GM12878 (cell line): Measurements from ENCODE around the gene ITPKA. TPM values are rescaled to one million over a fixed set of nuclear protein-coding genes. Genes with fewer than 3 reads are reported as not detected.

Experiments used
- ATAC-seq: fragments of 200-7000 bp; cut with Tn5 transposase; 3 replicates; pipeline ENCODE4 v1.9.1; 2020; ENCODE audit warnings: mild to moderate bottlenecking, moderate library complexity
- BruUV-seq: library from RNA; stranded (reverse); fragments of 400-500 nt; replicated peaks from 2 replicates; lab custom pipeline; 2021; lab: Mats Ljungman, UMichigan
- CTCF ChIA-PET: fragments of 300-600 bp; sonication (Branson Sonifier 250); formaldehyde crosslinking; extraction: SDS; loops from one replicate; lab custom pipeline; 2021; ENCODE audit warnings: inconsistent platforms; lab: Yijun Ruan, JAX
- POLR2A ChIA-PET: fragments of 350-600 bp; formaldehyde crosslinking; extraction: SDS; loops from one replicate; lab custom pipeline; 2021; ENCODE audit warnings: inconsistent platforms; lab: Charles Lee
- RAD21 ChIA-PET: fragments of 300-600 bp; sonication (Branson Sonifier 250); formaldehyde crosslinking; loops from one replicate; lab custom pipeline; 2023; ENCODE audit warnings: antibody characterized with exemption; ENCODE audit not compliant: unreplicated experiment; lab: Charles Lee
- SMC1A ChIA-PET: fragments of 300-600 bp; sonication (Branson Sonifier 250); formaldehyde crosslinking; loops from one replicate; lab custom pipeline; 2023; ENCODE audit not compliant: unreplicated experiment, uncharacterized antibody; lab: Charles Lee
- DNase-seq: peaks from one replicate; pipeline ENCODE4 v3.0.0-alpha.2; 2011; ENCODE audit warnings: low read depth, low spot score
- FAIRE-seq: peaks from 3 replicates; lab custom pipeline; 2011; peaks lifted over from hg19 to GRCh38; lab: Jason Lieb, UNC
- H2AFZ ChIP-seq: 2 replicates; pipeline ENCODE4 v1.6.0; 2011; ENCODE audit warnings: low read depth, low read length, control low read depth; ENCODE audit not compliant: control insufficient read depth
- H3K27ac ChIP-seq: 2 replicates; pipeline ENCODE4 v1.5.1; 2011; ENCODE audit warnings: control low read depth; ENCODE audit not compliant: control insufficient read depth, insufficient read depth
- H3K27me3 ChIP-seq, 2 experiments: replicated peaks in 1 of 2; 2 replicates each; pipeline versions ENCODE4 v1.6.0 to v1.6.1; 2011; ENCODE audit warnings: low read length in 1 of 2; ENCODE audit not compliant: control insufficient read depth in 2 of 2, insufficient read depth in 2 of 2
- H3K36me3 ChIP-seq, 2 experiments: 2 replicates each; pipeline ENCODE4 v1.5.1; 2011; ENCODE audit warnings: low read length in 1 of 2; ENCODE audit not compliant: control insufficient read depth in 2 of 2, insufficient read depth in 2 of 2
- H3K4me1 ChIP-seq: 2 replicates; pipeline ENCODE4 v1.6.1; 2011; ENCODE audit warnings: mild to moderate bottlenecking, low read length, moderate library complexity, mixed read lengths; ENCODE audit not compliant: control insufficient read depth, insufficient read depth
- H3K4me2 ChIP-seq: 2 replicates; pipeline ENCODE4 v1.6.0; 2011; ENCODE audit warnings: control low read depth; ENCODE audit not compliant: control insufficient read depth, insufficient read depth
- H3K4me3 ChIP-seq: fragments of 200-600 bp; sonication (generic); 2 replicates; pipeline ENCODE4 v1.5.1; 2016
- H3K79me2 ChIP-seq: 2 replicates; pipeline ENCODE4 v1.6.0; 2011; ENCODE audit warnings: low read length; ENCODE audit not compliant: control insufficient read depth, insufficient read depth
- H3K9ac ChIP-seq: 2 replicates; pipeline ENCODE4 v1.8.0; 2011; ENCODE audit warnings: low read length, control low read depth, mixed read lengths; ENCODE audit not compliant: control insufficient read depth, insufficient read depth
- H3K9me3 ChIP-seq: replicated peaks from 3 replicates; pipeline ENCODE4 v1.5.1; 2011; ENCODE audit warnings: mild to moderate bottlenecking, low read length; ENCODE audit not compliant: control insufficient read depth, insufficient read depth
- H4K20me1 ChIP-seq: 2 replicates; pipeline ENCODE4 v1.6.0; 2011; ENCODE audit not compliant: control insufficient read depth, insufficient read depth
- BHLHE40 ChIP-seq, 2 experiments: fragments of 450-650 bp in 1 of 2; IDR thresholded peaks; 2 replicates each; pipeline ENCODE4 v1.6.1; 2011 to 2017; ENCODE audit warnings: low read depth in 2 of 2, borderline replicate concordance in 1 of 2, improper control_type of control experiment in 1 of 2, low read length in 1 of 2, mild to moderate bottlenecking in 1 of 2
- CEBPB ChIP-seq, 2 experiments: fragments of 150-350 bp in 1 of 2; IDR thresholded peaks; 2 replicates each; pipeline ENCODE4 v1.6.1; 2012 to 2014; ENCODE audit warnings: low read depth in 2 of 2, low read length in 2 of 2, borderline replicate concordance in 1 of 2, inconsistent platforms in 1 of 2
- FOS ChIP-seq: IDR thresholded peaks from 3 replicates; pipeline ENCODE4 v1.6.1; 2011; ENCODE audit warnings: borderline replicate concordance; ENCODE audit not compliant: insufficient read length; ENCODE audit errors: extremely low read depth
- GATAD2B ChIP-seq: fragments of 450-650 bp; conservative IDR thresholded peaks from 2 replicates; pipeline ENCODE4 v1.6.1; 2017; ENCODE audit warnings: low read depth, mild to moderate bottlenecking, moderate library complexity
- IRF3 ChIP-seq: fragments of 450-650 bp; IDR thresholded peaks from 2 replicates; pipeline ENCODE4 v1.6.1; 2014; ENCODE audit warnings: mild to moderate bottlenecking
- KLF5 ChIP-seq: fragments of 450-650 bp; IDR thresholded peaks from 2 replicates; pipeline ENCODE4 v1.6.1; 2014; ENCODE audit warnings: mild to moderate bottlenecking; ENCODE audit not compliant: partially characterized antibody
- MEF2B ChIP-seq: fragments of 450-650 bp; IDR thresholded peaks from 2 replicates; pipeline ENCODE4 v1.6.1; 2018; ENCODE audit warnings: mild to moderate bottlenecking, moderate library complexity; ENCODE audit not compliant: partially characterized antibody, poor library complexity, severe bottlenecking
- MLLT1 ChIP-seq: fragments of 450-650 bp; IDR thresholded peaks from 2 replicates; pipeline ENCODE4 v1.6.1; 2016; ENCODE audit warnings: mild to moderate bottlenecking
- MYC ChIP-seq: IDR thresholded peaks from 2 replicates; pipeline ENCODE4 v1.6.1; 2011; ENCODE audit warnings: mild to moderate bottlenecking, low read length, moderate library complexity, inconsistent platforms; ENCODE audit not compliant: insufficient read depth, insufficient replicate concordance, insufficient read length, severe bottlenecking
- NKRF ChIP-seq: fragments of 450-650 bp; conservative IDR thresholded peaks from 2 replicates; pipeline ENCODE4 v1.6.1; 2017; ENCODE audit warnings: mild to moderate bottlenecking, moderate library complexity
- POLR2AphosphoS2 ChIP-seq: IDR thresholded peaks from 2 replicates; pipeline ENCODE4 v1.6.1; 2011; ENCODE audit warnings: low read depth, mild to moderate bottlenecking, low read length, improper control_type of control experiment, moderate library complexity
- USF1 ChIP-seq: IDR thresholded peaks from 2 replicates; pipeline ENCODE4 v1.6.1; 2011; ENCODE audit warnings: borderline replicate concordance, low read depth, mild to moderate bottlenecking, moderate library complexity, mixed read lengths, low read length; ENCODE audit not compliant: insufficient read depth; ENCODE audit errors: extremely low read length
- WGBS: methylation state at CpG from one replicate; pipeline ENCODE4 v1.1.6; 2016; ENCODE audit warnings: low lambda C conversion rate; ENCODE audit not compliant: insufficient replicate concordance, insufficient coverage; ENCODE audit errors: missing lambda C conversion rate; 5-methylcytosine and 5-hydroxymethylcytosine counted together
- in situ Hi-C: fragments of 300-500 bp; cut with MboI; formaldehyde crosslinking; loops from 9 replicates; pipeline ENCODE4 v1.14.3; 2018; ENCODE audit warnings: mixed read lengths
- intact Hi-C: fragments of 100-400 bp; cut with micrococcal nuclease; formaldehyde crosslinking; loops from one replicate; pipeline ENCODE4 v1.14.2; 2022; ENCODE audit not compliant: unreplicated experiment
- polyA plus RNA-seq, 11 experiments: library from polyadenylated mRNA; depleted of rRNA in 4 of 11; unstranded in 6 of 11; stranded (reverse) in 5 of 11; fragments of >200 nt; fragmentation: Nextera tagmentation in 4 of 11; fragmentation: Illumina TruSeq in 1 of 11; extraction: Ambion mirVana in 4 of 11; extraction: Trizol in 1 of 11; gene quantifications; 1 replicate in 1 of 11; 2 replicates in 10 of 11; pipeline versions ENCODE4 v1.2.1 to v1.2.3, GENCODE V29; 2011 to 2016; ENCODE audit warnings: inconsistent platforms in 2 of 11, missing spikeins in 2 of 11, low read depth in 1 of 11
- total RNA-seq, 4 experiments: library from RNA; depleted of rRNA in 3 of 4; stranded (reverse); fragments of >200 nt in 3 of 4; fragmentation: Illumina TruSeq in 1 of 4; extraction: Trizol in 1 of 4; gene quantifications; 2 replicates each; pipeline versions ENCODE4 v1.2.1 to v1.2.3, GENCODE V29; 2013 to 2021

Gene ITPKA
- total and polyA plus RNA-seq, 10 of the 15 experiments (the other 5 are each of a cell fraction or from before 2014, with no cell fraction given), result 0.04 to 1.5 (median 0.49) TPM; not detected in 1

- no peaks in the 10 kb centered on the region for H3K79me2 ChIP-seq
- intact Hi-C loops, result no loop called here
- ATAC-seq (no peak), DNase-seq (no peak), FAIRE-seq (no peak)
- no peaks in the 10 kb centered on the region; the same call in 1 of the 2 replicates for H4K20me1 ChIP-seq
- SMC1A ChIA-PET, result no interaction called here
- H3K27ac ChIP-seq, result no peak overlapping the region
- no TSS peak for BruUV-seq
- H3K4me1 ChIP-seq, result peaks cover 15% of the 10 kb centered on the region
- RAD21 ChIA-PET, result no interaction called here
- WGBS, result 34% methylated on average over 6 of the region's 6 CpGs
- H3K4me2 ChIP-seq, result no peak overlapping the region
- POLR2A ChIA-PET, result no interaction called here
- H3K27me3 ChIP-seq, result peaks cover 20 to 22% of the 10 kb centered on the region in 2 experiments
- CTCF ChIA-PET, result interaction anchor here (2.5 kb wide), 1 partner anchor 33 kb away, joined by 18 read pairs; no protein-coding TSS in a partner anchor
- in situ Hi-C loops, result no loop called here
- no peaks in the 10 kb centered on the region for H3K36me3 ChIP-seq
- no peak overlapping the region for H3K4me3 ChIP-seq
- no peak overlapping the region for H3K9ac ChIP-seq
- no peaks in the 10 kb centered on the region for H3K9me3 ChIP-seq
- H2AFZ ChIP-seq, result no peak overlapping the region
- TF ChIP-seq POLR2AphosphoS2 (no peak), BHLHE40 (IDR thresholded peaks at IDR 0.05; ENCODE audit: borderline replicate concordance in 1 of 2, low read depth in 2 of 2, low read length in 1 of 2) (peak in 1 of 2 experiments; percentile 54; a peak in 1 of 4 replicates), KLF5 (no peak), IRF3 (no peak), MYC (no peak), CEBPB (IDR thresholded peaks at IDR 0.05; ENCODE audit: borderline replicate concordance in 1 of 2, low read depth in 2 of 2, low read length in 2 of 2) (no peak), MLLT1 (no peak), GATAD2B (no peak), NKRF (no peak), USF1 (peak; percentile 26), FOS (no peak), MEF2B (peak; percentile 67)
These were observed 5.6 kb downstream of the ITPKA start for GRCh38 chr15:41499109-41499851.
